DOHH2 (cell line): ENCODE results near the gene GFER.

Source experiments
- H3F3A ChIP-seq: fragments of 200-600 bp; sonication (generic), shearing (Covaris generic); 2 replicates; pipeline ENCODE4 v1.6.0; 2016; ENCODE audit warnings: antibody characterized with exemption, mild to moderate bottlenecking; ENCODE audit not compliant: control insufficient read depth, insufficient read depth
- H3K27ac ChIP-seq: fragments of 200-600 bp; sonication (generic); 2 replicates; pipeline ENCODE4 v1.5.1; 2014; ENCODE audit warnings: low read depth, mild to moderate bottlenecking, low read length, moderate library complexity
- H3K27me3 ChIP-seq: fragments of 200-600 bp; sonication (generic); 2 replicates; pipeline ENCODE4 v1.6.1; 2014; ENCODE audit warnings: mild to moderate bottlenecking, low read length, mixed read lengths; ENCODE audit not compliant: control insufficient read depth
- H3K36me3 ChIP-seq: fragments of 200-600 bp; sonication (generic); 2 replicates; pipeline ENCODE4 v1.6.1; 2014; ENCODE audit warnings: mild to moderate bottlenecking, low read length, moderate library complexity, mixed read lengths; ENCODE audit not compliant: control insufficient read depth
- H3K4me1 ChIP-seq: fragments of 200-600 bp; sonication (generic); 2 replicates; pipeline ENCODE4 v1.6.1; 2014; ENCODE audit warnings: mild to moderate bottlenecking, low read length, mixed read lengths; ENCODE audit not compliant: control insufficient read depth
- H3K4me2 ChIP-seq: fragments of 200-600 bp; sonication (generic); 2 replicates; pipeline ENCODE4 v1.6.0; 2014; ENCODE audit warnings: mild to moderate bottlenecking, low read length, moderate library complexity
- H3K4me3 ChIP-seq: fragments of 200-600 bp; sonication (generic); 2 replicates; pipeline ENCODE4 v1.5.1; 2014; ENCODE audit warnings: mild to moderate bottlenecking, low read length, mixed read lengths
- H3K79me2 ChIP-seq: fragments of 200-600 bp; sonication (generic); 2 replicates; pipeline ENCODE4 v1.6.1; 2014; ENCODE audit warnings: mild to moderate bottlenecking, low read length, mixed read lengths; ENCODE audit not compliant: control insufficient read depth
- H3K9me2 ChIP-seq: fragments of 200-600 bp; sonication (generic); replicated peaks from 2 replicates; pipeline ENCODE4 v1.6.1; 2014; ENCODE audit warnings: mild to moderate bottlenecking, low read length, mixed read lengths; ENCODE audit not compliant: control insufficient read depth
- H3K9me3 ChIP-seq: fragments of 200-600 bp; sonication (generic); 2 replicates; pipeline ENCODE4 v1.6.1; 2014; ENCODE audit warnings: antibody characterized with exemption, low read length, mixed read lengths; ENCODE audit not compliant: control insufficient read depth, insufficient read depth
- H4K20me1 ChIP-seq: fragments of 200-600 bp; sonication (generic); 2 replicates; pipeline ENCODE4 v1.6.0; 2014; ENCODE audit warnings: low read depth, mild to moderate bottlenecking, antibody characterized with exemption, low read length, moderate library complexity; ENCODE audit not compliant: control insufficient read depth, insufficient read depth
- CTCF ChIP-seq: fragments of 200-600 bp; sonication (generic); IDR thresholded peaks from one replicate; pipeline ENCODE4 v1.5.1; 2014; ENCODE audit warnings: antibody characterized with exemption, mild to moderate bottlenecking, low read depth, low read length; ENCODE audit not compliant: poor library complexity, severe bottlenecking
- EZH2phosphoT487 ChIP-seq: fragments of 200-600 bp; sonication (generic); IDR thresholded peaks from 2 replicates; pipeline ENCODE4 v1.6.1; 2017; ENCODE audit warnings: borderline replicate concordance, mild to moderate bottlenecking, antibody characterized with exemption, low read length, moderate library complexity, mixed read lengths

GFER gene

GRCh38 chr16:1946495-1947368 lies 37.3 kb upstream of the GFER start:
- Histone ChIP-seq H3K9me3 (no peaks in the 10 kb centered on the region), H3K4me2 (no peak overlapping the region), H4K20me1 (no peaks in the 10 kb centered on the region), H3F3A (no peaks in the 10 kb centered on the region), H3K4me3 (no peak overlapping the region), H3K27me3 (no peaks in the 10 kb centered on the region), H3K36me3 (no peaks in the 10 kb centered on the region), H3K4me1 (peaks cover 17% of the 10 kb centered on the region), H3K27ac (no peak overlapping the region), H3K79me2 (no peaks in the 10 kb centered on the region), H3K9me2 (no peaks in the 10 kb centered on the region)
- TF ChIP-seq CTCF: no peak
- TF ChIP-seq EZH2phosphoT487: no peak

- Histone ChIP-seq H3K4me3 (no peak overlapping the region), H3K79me2 (no peaks in the 10 kb centered on the region), H3K9me3 (no peaks in the 10 kb centered on the region), H3K36me3 (no peaks in the 10 kb centered on the region), H3K27ac (no peak overlapping the region), H3K4me1 (peaks cover 11% of the 10 kb centered on the region), H3K4me2 (no peak overlapping the region), H4K20me1 (no peaks in the 10 kb centered on the region), H3K9me2 (no peaks in the 10 kb centered on the region), H3K27me3 (no peaks in the 10 kb centered on the region), H3F3A (no peaks in the 10 kb centered on the region)
- TF ChIP-seq EZH2phosphoT487: no peak
- no peak for TF ChIP-seq CTCF
These were observed 36.7 kb upstream of the GFER start for GRCh38 chr16:1947369-1947670.

GRCh38 chr16:1949507-1949906 lies 34.5 kb upstream of the GFER start:
- no peaks in the 10 kb centered on the region for H3K9me2 ChIP-seq
- H3F3A ChIP-seq: no peaks in the 10 kb centered on the region
- no peaks in the 10 kb centered on the region for H3K79me2 ChIP-seq
- no peaks in the 10 kb centered on the region for H3K36me3 ChIP-seq
- H3K9me3 ChIP-seq: no peaks in the 10 kb centered on the region
- H3K4me2 ChIP-seq: no peak overlapping the region
- H3K4me1 ChIP-seq: no peaks in the 10 kb centered on the region
- H3K27ac ChIP-seq: no peak overlapping the region
- H3K27me3 ChIP-seq: no peaks in the 10 kb centered on the region
- no peak for TF ChIP-seq EZH2phosphoT487
- no peak for TF ChIP-seq CTCF
- H3K4me3 ChIP-seq: no peak overlapping the region
- no peaks in the 10 kb centered on the region for H4K20me1 ChIP-seq
